ENCODE measurements around the gene LRATD1.

LRATD1 gene

DNA sequence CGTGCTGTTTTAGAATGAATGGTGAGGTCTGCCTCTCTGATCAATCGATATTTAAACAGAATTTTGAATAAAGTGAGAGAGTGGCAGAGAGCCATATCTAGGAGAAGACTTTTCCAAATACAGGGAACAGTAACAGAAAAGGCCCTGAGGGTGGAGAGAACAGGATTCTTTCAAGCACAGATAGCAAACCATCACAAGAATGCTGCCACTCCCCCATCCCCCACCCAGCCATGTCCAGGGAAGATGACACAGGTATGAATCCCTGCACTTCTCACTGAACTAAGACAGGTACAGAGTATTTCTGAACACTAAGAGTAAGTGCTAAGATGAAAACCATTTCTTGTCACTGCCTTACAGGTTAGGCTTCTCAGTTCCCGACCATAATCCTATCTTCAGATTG, 23.6 kb downstream of the LRATD1 start:
- CTCF ChIA-PET, result no interaction called here
- TF ChIP-seq FOXA1 (IDR thresholded peaks at IDR 0.05) (no peak), FOXM1 (IDR thresholded peaks at IDR 0.05; ENCODE audit: borderline replicate concordance) (no peak), TARDBP (IDR thresholded peaks at IDR 0.05) (no peak), FOXK2 (IDR thresholded peaks at IDR 0.05) (no peak), NFRKB (IDR thresholded peaks at IDR 0.05) (no peak), HDGF (IDR thresholded peaks at IDR 0.05; ENCODE audit: borderline replicate concordance) (no peak), ZNF384 (IDR thresholded peaks at IDR 0.05) (no peak)
- DNase-seq (ENCODE audit: extremely low spot score), result no peak
- POLR2A ChIA-PET, result no interaction called here

- TF ChIP-seq NFRKB (IDR thresholded peaks at IDR 0.05), result no peak
- no peak for TF ChIP-seq ELF4 (IDR thresholded peaks at IDR 0.05)
- TF ChIP-seq LEF1 (IDR thresholded peaks at IDR 0.05; ENCODE audit: borderline replicate concordance), result no peak
- TF ChIP-seq FOXA1 (IDR thresholded peaks at IDR 0.05), result no peak
- ChIA-PET POLR2A (no interaction called here), CTCF (no interaction called here)
- DNase-seq (ENCODE audit: extremely low spot score), result no peak
Measured at GRCh38 chr2:14661163-14661562, 28.6 kb downstream of the LRATD1 start.

GRCh38 chr2:14673351-14673875, 40.9 kb downstream of the LRATD1 start:
- DNase-seq (ENCODE audit: extremely low spot score), result no peak

GRCh38 chr2:14675489-14675888, 43.0 kb downstream of the LRATD1 start:
- ChIA-PET POLR2A (no interaction called here), CTCF (interaction anchor here (0.8 kb wide), 1 partner anchor 15 kb away, joined by 3 read pairs; no protein-coding TSS in a partner anchor)
- DNase-seq (ENCODE audit: extremely low spot score), result no peak
- TF ChIP-seq HDGF (IDR thresholded peaks at IDR 0.05; ENCODE audit: borderline replicate concordance) (no peak), SP1 (IDR thresholded peaks at IDR 0.05) (no peak), TARDBP (IDR thresholded peaks at IDR 0.05) (no peak), FOXM1 (IDR thresholded peaks at IDR 0.05; ENCODE audit: borderline replicate concordance) (no peak), L3MBTL2 (conservative IDR thresholded peaks at IDR 0.05) (no peak), FOXK2 (IDR thresholded peaks at IDR 0.05) (no peak), ELF4 (IDR thresholded peaks at IDR 0.05) (no peak), ARNT (IDR thresholded peaks at IDR 0.05) (no peak), NFRKB (IDR thresholded peaks at IDR 0.05) (no peak), BHLHE40 (IDR thresholded peaks at IDR 0.05; ENCODE audit: borderline replicate concordance) (no peak), PKNOX1 (IDR thresholded peaks at IDR 0.05) (no peak), CTBP1 (IDR thresholded peaks at IDR 0.05; ENCODE audit: borderline replicate concordance) (no peak)

More at GRCh38 chr2:14673351-14673875, 40.9 kb downstream of the LRATD1 start:
- ChIA-PET POLR2A (no interaction called here), CTCF (no interaction called here)
- no peak for TF ChIP-seq NFRKB (IDR thresholded peaks at IDR 0.05)
- TF ChIP-seq SP1 (IDR thresholded peaks at IDR 0.05), result no peak
- TF ChIP-seq L3MBTL2 (conservative IDR thresholded peaks at IDR 0.05), result no peak

GRCh38 chr2:14676371-14676770, 43.9 kb downstream of the LRATD1 start:
- TF ChIP-seq SUZ12 (IDR thresholded peaks at IDR 0.05) (no peak), ARNT (IDR thresholded peaks at IDR 0.05) (no peak), LEF1 (IDR thresholded peaks at IDR 0.05; ENCODE audit: borderline replicate concordance) (no peak), FOXK2 (IDR thresholded peaks at IDR 0.05) (no peak), ELF4 (IDR thresholded peaks at IDR 0.05) (no peak), L3MBTL2 (conservative IDR thresholded peaks at IDR 0.05) (no peak), CTBP1 (IDR thresholded peaks at IDR 0.05; ENCODE audit: borderline replicate concordance) (no peak), NFRKB (IDR thresholded peaks at IDR 0.05) (no peak)
- ChIA-PET CTCF (no interaction called here), POLR2A (no interaction called here)
- DNase-seq (ENCODE audit: extremely low spot score), result no peak

GRCh38 chr2:14677039-14677438, 44.5 kb downstream of the LRATD1 start:
- ChIA-PET CTCF (no interaction called here), POLR2A (no interaction called here)
- DNase-seq (ENCODE audit: extremely low spot score), result no peak
- no peak for TF ChIP-seq ELF4 (IDR thresholded peaks at IDR 0.05)
- no peak for TF ChIP-seq SP1 (IDR thresholded peaks at IDR 0.05)
- TF ChIP-seq CTBP1 (IDR thresholded peaks at IDR 0.05; ENCODE audit: borderline replicate concordance), result no peak
- no peak for TF ChIP-seq NFRKB (IDR thresholded peaks at IDR 0.05)
- no peak for TF ChIP-seq FOXM1 (IDR thresholded peaks at IDR 0.05; ENCODE audit: borderline replicate concordance)
- TF ChIP-seq LEF1 (IDR thresholded peaks at IDR 0.05; ENCODE audit: borderline replicate concordance), result no peak
- no peak for TF ChIP-seq HDGF (IDR thresholded peaks at IDR 0.05; ENCODE audit: borderline replicate concordance)
- no peak for TF ChIP-seq ZNF384 (IDR thresholded peaks at IDR 0.05)
- TF ChIP-seq FOXK2 (IDR thresholded peaks at IDR 0.05), result no peak
- TF ChIP-seq ARNT (IDR thresholded peaks at IDR 0.05), result no peak
- no peak for TF ChIP-seq L3MBTL2 (conservative IDR thresholded peaks at IDR 0.05)
- no peak for TF ChIP-seq TARDBP (IDR thresholded peaks at IDR 0.05)
- TF ChIP-seq BHLHE40 (IDR thresholded peaks at IDR 0.05; ENCODE audit: borderline replicate concordance), result no peak
- no peak for TF ChIP-seq FOXA1 (IDR thresholded peaks at IDR 0.05)
- TF ChIP-seq SUZ12 (IDR thresholded peaks at IDR 0.05), result no peak

GRCh38 chr2:14678761-14679160, 46.2 kb downstream of the LRATD1 start:
- no peak for DNase-seq (ENCODE audit: extremely low spot score)
- ChIA-PET CTCF (no interaction called here), POLR2A (no interaction called here)

More at GRCh38 chr2:14678761-14679160, 46.2 kb downstream of the LRATD1 start:
- TF ChIP-seq BHLHE40 (IDR thresholded peaks at IDR 0.05; ENCODE audit: borderline replicate concordance), result no peak
- TF ChIP-seq CTBP1 (IDR thresholded peaks at IDR 0.05; ENCODE audit: borderline replicate concordance), result no peak
- no peak for TF ChIP-seq ZNF384 (IDR thresholded peaks at IDR 0.05)
- TF ChIP-seq PKNOX1 (IDR thresholded peaks at IDR 0.05), result no peak
- no peak for TF ChIP-seq ARNT (IDR thresholded peaks at IDR 0.05)
- no peak for TF ChIP-seq ELF4 (IDR thresholded peaks at IDR 0.05)
- TF ChIP-seq FOXK2 (IDR thresholded peaks at IDR 0.05), result no peak
- TF ChIP-seq TARDBP (IDR thresholded peaks at IDR 0.05), result no peak
- no peak for TF ChIP-seq FOXM1 (IDR thresholded peaks at IDR 0.05; ENCODE audit: borderline replicate concordance)
- TF ChIP-seq HDGF (IDR thresholded peaks at IDR 0.05; ENCODE audit: borderline replicate concordance), result no peak
- no peak for TF ChIP-seq FOXA1 (IDR thresholded peaks at IDR 0.05)
- no peak for TF ChIP-seq LEF1 (IDR thresholded peaks at IDR 0.05; ENCODE audit: borderline replicate concordance)
- no peak for TF ChIP-seq SP1 (IDR thresholded peaks at IDR 0.05)
- no peak for TF ChIP-seq NFRKB (IDR thresholded peaks at IDR 0.05)
- no peak for TF ChIP-seq SUZ12 (IDR thresholded peaks at IDR 0.05)
- TF ChIP-seq L3MBTL2 (conservative IDR thresholded peaks at IDR 0.05), result no peak
